LNCaP clone FGC (cell line): ENCODE data around the gene WDTC1.
A peak's percentile ranks its signal among the peaks of the same experiment; 100 is the strongest.

Experiments used
- DNase-seq: peaks from one replicate; pipeline ENCODE4 v3.0.0-alpha.2; 2011; ENCODE audit warnings: low read depth
- H3K4me3 ChIP-seq: 2 replicates; pipeline ENCODE4 v1.5.1; 2011; ENCODE audit warnings: mild to moderate bottlenecking, low read depth, low read length, control low read depth
- CTCF ChIP-seq: IDR thresholded peaks from 2 replicates; pipeline ENCODE4 v1.5.1; 2012; ENCODE audit warnings: mild to moderate bottlenecking; ENCODE audit not compliant: control insufficient read depth, insufficient read depth; ENCODE audit errors: extremely low read depth

WDTC1 gene

DNA sequence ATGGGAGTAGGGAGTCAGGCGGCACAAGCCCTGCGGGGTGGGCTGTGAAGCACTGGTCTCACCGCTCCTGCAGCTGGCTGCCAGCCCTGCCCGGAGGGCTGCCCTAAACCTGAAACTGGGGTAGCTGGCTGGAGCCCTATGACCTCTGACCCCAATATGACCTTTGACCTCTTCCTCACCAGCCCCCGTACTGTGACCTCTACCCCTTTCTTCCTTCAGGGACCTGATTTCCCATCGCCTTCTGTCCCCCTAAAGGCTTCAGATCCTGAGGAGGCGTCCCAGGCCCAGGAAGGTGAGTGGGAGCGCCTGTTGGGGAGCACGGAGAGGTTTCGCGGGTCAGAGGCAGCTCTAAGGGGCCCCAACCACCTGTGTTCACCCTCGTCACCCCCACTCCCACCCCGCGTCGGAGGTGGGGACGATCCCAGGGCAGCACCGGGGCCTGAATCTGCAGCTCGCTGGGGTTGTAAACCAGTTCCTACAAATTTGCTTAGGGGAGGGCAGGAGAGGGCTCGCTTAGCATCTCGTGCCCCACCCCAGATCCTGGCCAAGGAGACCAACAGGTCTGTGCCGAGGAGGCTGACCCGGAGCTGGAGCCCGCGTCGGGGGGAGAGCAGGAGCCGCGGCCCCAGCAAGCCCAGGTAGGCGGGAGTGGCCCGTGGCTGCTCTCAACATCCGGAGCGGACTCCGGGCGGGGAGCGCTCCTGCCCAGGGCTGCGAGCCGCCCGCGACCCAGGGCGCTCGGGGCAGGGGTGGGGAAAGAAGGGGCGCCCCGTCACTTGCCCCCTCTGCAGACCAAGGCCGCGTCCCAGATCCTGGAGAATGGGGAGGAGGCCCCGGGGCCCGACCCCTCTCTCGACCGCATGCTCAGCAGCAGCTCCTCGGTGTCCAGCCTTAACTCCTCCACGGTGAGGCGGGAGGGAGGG is 114.7 kb downstream of the WDTC1 start:
- peak overlapping the region; percentile 62 for H3K4me3 ChIP-seq

DNA sequence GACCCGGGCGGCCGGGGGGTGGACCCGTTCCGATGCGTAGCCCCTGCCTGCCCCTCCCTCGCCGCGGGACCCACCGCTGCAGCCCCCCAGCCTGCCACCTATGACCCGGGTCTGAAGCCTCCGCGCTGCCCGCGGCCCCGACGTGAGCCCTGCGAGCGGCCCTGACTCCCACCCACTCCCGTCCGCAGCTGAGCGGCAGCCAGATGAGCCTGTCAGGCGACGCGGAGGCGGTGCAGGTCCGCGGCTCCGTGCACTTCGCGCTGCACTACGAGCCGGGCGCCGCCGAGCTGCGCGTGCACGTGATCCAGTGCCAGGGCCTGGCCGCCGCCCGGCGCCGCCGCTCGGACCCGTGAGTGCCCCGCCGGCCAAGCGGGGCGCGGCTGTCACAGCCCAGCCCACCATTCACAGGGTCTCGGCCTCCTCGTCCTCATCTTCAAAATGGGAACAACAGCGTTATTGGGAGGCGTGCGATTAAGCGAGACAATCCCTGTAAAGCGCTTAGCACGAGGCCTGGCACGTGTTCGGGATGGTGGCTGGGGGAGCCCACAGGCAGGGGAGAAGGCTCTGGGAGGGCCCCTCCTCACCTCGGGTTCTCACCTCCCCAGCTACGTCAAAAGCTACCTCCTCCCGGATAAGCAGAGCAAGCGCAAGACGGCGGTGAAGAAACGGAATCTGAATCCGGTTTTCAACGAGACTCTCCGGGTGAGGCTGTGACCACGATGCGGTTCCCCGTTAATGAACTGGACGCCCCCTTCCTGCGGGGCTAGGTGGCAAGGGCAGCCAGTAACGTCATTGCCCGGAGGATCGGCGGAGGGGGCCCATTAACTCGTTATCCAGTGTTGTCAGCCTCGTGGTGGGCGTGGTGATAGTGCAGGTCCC is 115.6 kb downstream of the WDTC1 start:
- TF ChIP-seq CTCF = no peak
- peak overlapping the region; percentile 62 for H3K4me3 ChIP-seq
- DNase-seq = no peak

More for the DNA sequence above, 114.7 kb downstream of the WDTC1 start:
- TF ChIP-seq CTCF = no peak
- peak; percentile 70 for DNase-seq

DNA sequence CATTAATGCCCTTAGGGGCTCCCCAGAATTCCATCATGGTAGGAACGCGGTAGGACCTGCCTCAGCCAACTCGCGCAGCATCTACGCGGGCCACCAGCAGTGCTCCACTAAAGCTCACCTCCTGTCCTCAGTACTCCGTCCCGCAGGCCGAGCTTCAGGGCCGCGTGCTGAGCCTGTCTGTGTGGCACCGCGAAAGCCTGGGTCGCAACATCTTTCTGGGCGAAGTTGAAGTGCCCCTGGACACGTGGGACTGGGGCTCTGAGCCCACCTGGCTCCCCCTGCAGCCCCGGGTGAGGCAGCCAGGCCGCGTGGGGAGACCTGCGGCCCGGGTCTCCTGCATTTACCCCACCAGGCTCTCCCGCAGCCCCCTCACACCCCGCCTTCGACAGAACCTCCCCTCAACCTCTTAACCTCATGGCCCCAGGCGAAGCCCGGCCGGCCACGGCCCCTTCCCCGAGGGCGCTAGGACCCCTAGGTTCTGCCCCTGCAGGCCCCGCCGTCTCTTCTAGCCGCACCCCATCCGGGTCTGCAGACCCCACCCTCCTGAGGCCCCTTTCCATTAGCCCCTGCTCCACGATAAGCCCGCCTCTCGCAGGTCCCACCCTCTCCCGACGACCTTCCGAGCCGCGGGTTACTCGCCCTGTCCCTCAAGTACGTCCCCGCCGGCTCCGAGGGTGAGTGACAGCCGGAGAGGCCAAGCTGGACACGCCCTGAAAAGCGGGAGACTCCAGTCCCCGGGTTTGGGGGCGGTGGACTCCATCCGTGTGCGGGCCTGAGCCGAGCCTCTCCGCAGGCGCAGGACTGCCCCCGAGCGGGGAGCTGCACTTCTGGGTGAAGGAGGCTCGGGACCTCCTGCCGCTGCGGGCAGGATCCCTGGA is 116.5 kb downstream of the WDTC1 start:
- DNase-seq = no peak

GRCh38 chr1:27351541-27352107 is 117.2 kb downstream of the WDTC1 start:
- no peak for TF ChIP-seq CTCF
- DNase-seq = no peak
- no peak overlapping the region for H3K4me3 ChIP-seq

More for the DNA sequence above, 116.5 kb downstream of the WDTC1 start:
- no peak overlapping the region for H3K4me3 ChIP-seq
- TF ChIP-seq CTCF = no peak

- TF ChIP-seq CTCF = no peak
- H3K4me3 ChIP-seq = no peak overlapping the region
- no peak for DNase-seq
Measured at GRCh38 chr1:27353166-27353565, 118.7 kb downstream of the WDTC1 start.

- H3K4me3 ChIP-seq = no peak overlapping the region
- no peak for DNase-seq
- no peak for TF ChIP-seq CTCF
Measured at GRCh38 chr1:27353629-27354028, 119.2 kb downstream of the WDTC1 start.
